Measurements from ENCODE around the gene TIGD2. TPM values are rescaled to one million over a fixed set of nuclear protein-coding genes. Genes with fewer than 3 reads are reported as not detected.

TIGD2 gene
- 9.0 and 10.7 TPM in 2 replicates for total RNA-seq

DNA sequence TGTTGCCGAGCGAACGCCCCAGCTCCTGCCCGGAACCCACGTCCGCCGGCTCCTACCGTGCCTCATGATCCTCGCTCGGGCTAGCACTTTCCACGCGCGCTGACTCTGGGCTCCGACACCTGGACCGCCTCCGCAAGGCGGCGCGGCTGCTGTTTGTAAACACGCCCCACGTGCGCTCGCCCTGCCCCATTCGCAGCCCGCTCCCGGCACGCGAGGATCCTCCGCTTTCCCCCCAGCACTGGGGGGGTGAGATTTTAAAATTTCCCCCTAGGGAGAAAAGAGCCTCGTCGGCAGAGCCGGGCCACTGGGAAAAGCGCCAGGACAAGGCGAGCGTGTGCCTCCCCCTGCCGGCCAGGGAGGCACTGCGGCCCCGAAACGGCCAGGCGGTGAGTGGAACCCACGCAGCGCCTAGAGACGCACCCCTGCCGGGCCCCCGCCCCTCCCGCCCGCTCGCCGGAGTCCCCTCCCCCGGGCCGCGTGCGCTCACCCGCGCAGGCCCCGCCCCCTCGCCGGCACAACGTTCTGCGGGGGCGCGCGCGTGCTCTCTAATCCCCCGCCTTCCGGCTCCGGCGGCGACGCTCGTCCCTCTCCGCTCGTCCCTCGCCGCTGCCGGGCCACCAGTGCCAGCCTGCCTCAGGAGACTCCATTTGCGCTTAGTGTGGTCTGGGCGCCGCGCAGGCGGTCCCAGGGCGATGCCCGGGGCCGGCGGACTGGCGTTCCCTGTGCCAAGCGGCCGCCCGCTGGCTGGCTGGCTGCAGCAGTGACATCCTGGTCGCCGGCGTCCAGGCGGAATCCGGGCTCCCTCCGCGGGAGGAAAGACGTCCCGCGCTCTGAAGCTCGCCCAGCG is at the start of gene TIGD2:
Gene TIGD2 (plus strand): TSS at position 548 of the 847 bp plus-strand sequence. CDS start 1,442 bp downstream, outside the sequence.

Other genes starting within 250 kb of the TIGD2 start
- 23.9 and 25.9 TPM in 2 replicates for gene FAM13A, start 54.3 kb upstream of the TIGD2 start, total RNA-seq
- gene GPRIN3, start 196.3 kb downstream of the TIGD2 start, total RNA-seq: under 0.01 and 0.35 TPM in 2 replicates